Thyroid gland (tissue), 4 donors: ENCODE measurements around the gene CTNNA2.
A peak's percentile ranks its signal among the peaks of the same experiment; 100 is the strongest.

Experiments used
- POLR2A ChIP-seq, 2 donors: fragments of 450-650 bp; IDR thresholded peaks; one replicate each; pipeline ENCODE4 v1.6.1; 2017; ENCODE audit warnings: antibody characterized with exemption in 2 of 2, mild to moderate bottlenecking in 2 of 2, moderate library complexity in 1 of 2
- TF ChIP-seq, protein P1 (sequence below), 6 experiments: fragments of 200-600 bp in 3 of 6; fragments of 450-650 bp in 3 of 6; sonication (generic) in 3 of 6; IDR thresholded peaks; one replicate each; pipeline ENCODE4 v1.5.1; 2016 to 2019; ENCODE audit warnings: antibody characterized with exemption in 6 of 6, mild to moderate bottlenecking in 2 of 6, inconsistent platforms in 1 of 6, moderate library complexity in 1 of 6

- no peak for TF ChIP-seq POLR2A (IDR thresholded peaks at IDR 0.05)
- TF ChIP-seq, protein P1, sequence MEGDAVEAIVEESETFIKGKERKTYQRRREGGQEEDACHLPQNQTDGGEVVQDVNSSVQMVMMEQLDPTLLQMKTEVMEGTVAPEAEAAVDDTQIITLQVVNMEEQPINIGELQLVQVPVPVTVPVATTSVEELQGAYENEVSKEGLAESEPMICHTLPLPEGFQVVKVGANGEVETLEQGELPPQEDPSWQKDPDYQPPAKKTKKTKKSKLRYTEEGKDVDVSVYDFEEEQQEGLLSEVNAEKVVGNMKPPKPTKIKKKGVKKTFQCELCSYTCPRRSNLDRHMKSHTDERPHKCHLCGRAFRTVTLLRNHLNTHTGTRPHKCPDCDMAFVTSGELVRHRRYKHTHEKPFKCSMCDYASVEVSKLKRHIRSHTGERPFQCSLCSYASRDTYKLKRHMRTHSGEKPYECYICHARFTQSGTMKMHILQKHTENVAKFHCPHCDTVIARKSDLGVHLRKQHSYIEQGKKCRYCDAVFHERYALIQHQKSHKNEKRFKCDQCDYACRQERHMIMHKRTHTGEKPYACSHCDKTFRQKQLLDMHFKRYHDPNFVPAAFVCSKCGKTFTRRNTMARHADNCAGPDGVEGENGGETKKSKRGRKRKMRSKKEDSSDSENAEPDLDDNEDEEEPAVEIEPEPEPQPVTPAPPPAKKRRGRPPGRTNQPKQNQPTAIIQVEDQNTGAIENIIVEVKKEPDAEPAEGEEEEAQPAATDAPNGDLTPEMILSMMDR (IDR thresholded peaks at IDR 0.05) = peak in 5 of 6 experiments; percentile 20 to 64 (median 56)
Measured at GRCh38 chr2:79935771-79936657, 423.2 kb downstream of the CTNNA2 start.
